ENCODE measurements around the gene PRRG2. TPM values are rescaled to one million over a fixed set of nuclear protein-coding genes. Genes with fewer than 3 reads are reported as not detected.

Gene PRRG2
- total and polyA plus RNA-seq, 2 experiments from 2014 or later, result 2.0 to 3.8 TPM

DNA sequence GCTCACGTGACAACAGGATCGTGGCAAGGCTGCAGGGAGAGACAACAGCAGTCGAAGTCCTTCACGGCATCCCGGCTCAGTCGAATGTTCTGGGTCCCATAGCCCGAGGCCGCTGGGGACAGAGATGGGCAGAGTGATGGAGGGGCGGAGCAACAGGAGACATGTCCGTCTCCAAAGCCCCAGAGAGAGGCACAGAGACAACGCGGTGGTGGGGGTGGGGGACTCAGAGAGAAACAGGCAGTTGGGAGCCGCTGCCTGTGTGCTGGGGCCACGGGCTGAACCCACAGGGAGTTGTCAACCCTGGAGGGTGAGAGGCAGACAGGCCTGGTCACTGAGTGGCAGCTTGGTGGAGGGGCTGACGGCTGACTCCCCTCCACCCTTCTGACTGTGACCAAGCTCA, 21.2 kb upstream of the PRRG2 start (continued):
- TF ChIP-seq, protein P1, sequence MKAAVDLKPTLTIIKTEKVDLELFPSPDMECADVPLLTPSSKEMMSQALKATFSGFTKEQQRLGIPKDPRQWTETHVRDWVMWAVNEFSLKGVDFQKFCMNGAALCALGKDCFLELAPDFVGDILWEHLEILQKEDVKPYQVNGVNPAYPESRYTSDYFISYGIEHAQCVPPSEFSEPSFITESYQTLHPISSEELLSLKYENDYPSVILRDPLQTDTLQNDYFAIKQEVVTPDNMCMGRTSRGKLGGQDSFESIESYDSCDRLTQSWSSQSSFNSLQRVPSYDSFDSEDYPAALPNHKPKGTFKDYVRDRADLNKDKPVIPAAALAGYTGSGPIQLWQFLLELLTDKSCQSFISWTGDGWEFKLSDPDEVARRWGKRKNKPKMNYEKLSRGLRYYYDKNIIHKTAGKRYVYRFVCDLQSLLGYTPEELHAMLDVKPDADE (IDR thresholded peaks at IDR 0.05), result no peak
- no peak for TF ChIP-seq CREB1 (CRISPR knock-in tag; IDR thresholded peaks at IDR 0.05; ENCODE audit: low read depth)
- no peak for TF ChIP-seq CTCF (conservative IDR thresholded peaks at IDR 0.05; ENCODE audit: low read depth in 2 of 2)

GRCh38 chr19:49560358-49560900, 20.7 kb upstream of the PRRG2 start:
- H3K4me1 Mint-ChIP-seq, result peaks cover 22% of the 10 kb centered on the region
- TF ChIP-seq ZNF114 (CRISPR knock-in tag; IDR thresholded peaks at IDR 0.05) (no peak), JUNB (IDR thresholded peaks at IDR 0.05; ENCODE audit: unreplicated experiment) (no peak)
- Histone ChIP-seq H3K9me2 (ENCODE audit: insufficient read depth) (no peaks in the 10 kb centered on the region), H2AFZ (no peak overlapping the region), H3K36me3 (ENCODE audit: insufficient read depth) (no peaks in the 10 kb centered on the region; the same call in 1 of the 2 replicates), H3K4me3 (no peak overlapping the region), H3K27ac (ENCODE audit: low read depth) (peak overlapping the region; percentile 80; the same call in 1 of the 2 replicates), H3K27me3 (ENCODE audit: insufficient read depth) (no peaks in the 10 kb centered on the region), H3K79me2 (replicated peaks; ENCODE audit: insufficient read depth) (peaks cover 26% of the 10 kb centered on the region), H3K4me1 (ENCODE audit: insufficient read depth) (peaks cover 16% of the 10 kb centered on the region; the same call in 1 of the 2 replicates), H3F3A (replicated peaks; ENCODE audit: low read depth) (peaks cover 34% of the 10 kb centered on the region), H4K20me1 (replicated peaks; ENCODE audit: insufficient read depth) (peaks cover 7% of the 10 kb centered on the region), H3K4me2 (peak overlapping the region; percentile 12; the same call in 1 of the 2 replicates)
- peak overlapping the region; percentile 91 for H3K27ac Mint-ChIP-seq
- peaks cover 29% of the 10 kb centered on the region for H3K36me3 Mint-ChIP-seq (ENCODE audit: low read depth)
- H3K27me3 Mint-ChIP-seq (ENCODE audit: insufficient read depth, low read depth, poor library complexity), result peaks cover 17% of the 10 kb centered on the region
- H3K9me3 Mint-ChIP-seq, result no peaks in the 10 kb centered on the region
- no peak for DNase-seq (ENCODE audit: low spot score)
- no peak for ATAC-seq
- H3K4me3 Mint-ChIP-seq, result no peak overlapping the region

DNA sequence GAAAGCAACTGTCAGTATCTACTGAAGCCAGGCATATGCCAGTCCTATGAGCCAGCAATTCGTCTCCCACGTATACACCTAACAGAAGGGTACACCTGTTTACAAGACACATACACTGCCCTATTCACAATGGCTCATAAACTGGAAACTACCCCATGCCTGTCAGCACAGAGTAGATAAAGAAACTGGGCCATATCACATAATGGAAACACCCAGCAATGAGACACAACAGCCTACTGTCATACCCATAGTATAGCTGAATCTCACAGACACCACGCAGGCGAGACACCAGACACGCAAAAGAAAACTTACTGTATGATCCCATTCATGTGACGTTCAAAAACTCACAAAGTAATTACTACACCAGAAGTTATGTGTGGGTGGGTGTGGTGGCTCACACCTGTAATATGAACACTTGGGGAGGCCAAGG, 16.5 kb upstream of the PRRG2 start:
- peaks cover 17% of the 10 kb centered on the region for H4K20me1 ChIP-seq (replicated peaks; ENCODE audit: insufficient read depth)
- no peak overlapping the region for H3K27ac ChIP-seq (ENCODE audit: low read depth)
- H3K27ac Mint-ChIP-seq, result no peak overlapping the region
- H3K4me2 ChIP-seq, result no peak overlapping the region
- H2AFZ ChIP-seq, result no peak overlapping the region
- peaks cover 58% of the 10 kb centered on the region for H3K79me2 ChIP-seq (replicated peaks; ENCODE audit: insufficient read depth)
- ATAC-seq (no peak), DNase-seq (ENCODE audit: low spot score) (no peak)
- peaks cover 16% of the 10 kb centered on the region for H3K4me1 Mint-ChIP-seq
- 0 out of 2 replicates have a peak, but pooled peaks cover 22% of the 10 kb centered on the region for H3F3A ChIP-seq (replicated peaks; ENCODE audit: low read depth)
- peaks cover 5% of the 10 kb centered on the region; the same call in 1 of the 3 replicates for H3K36me3 Mint-ChIP-seq (ENCODE audit: low read depth)
- H3K27me3 ChIP-seq (ENCODE audit: insufficient read depth), result no peaks in the 10 kb centered on the region
- no peaks in the 10 kb centered on the region for H3K9me3 Mint-ChIP-seq
- peaks cover 7% of the 10 kb centered on the region; the same call in 1 of the 2 replicates for H3K4me1 ChIP-seq (ENCODE audit: insufficient read depth)
- H3K4me3 ChIP-seq, result no peak overlapping the region
- H3K4me3 Mint-ChIP-seq, result no peak overlapping the region
- TF ChIP-seq CREB1 (CRISPR knock-in tag; IDR thresholded peaks at IDR 0.05; ENCODE audit: low read depth), result no peak
- TF ChIP-seq ZNF331 (CRISPR knock-in tag; IDR thresholded peaks at IDR 0.05; ENCODE audit: low read depth), result no peak
- TF ChIP-seq, protein P2, sequence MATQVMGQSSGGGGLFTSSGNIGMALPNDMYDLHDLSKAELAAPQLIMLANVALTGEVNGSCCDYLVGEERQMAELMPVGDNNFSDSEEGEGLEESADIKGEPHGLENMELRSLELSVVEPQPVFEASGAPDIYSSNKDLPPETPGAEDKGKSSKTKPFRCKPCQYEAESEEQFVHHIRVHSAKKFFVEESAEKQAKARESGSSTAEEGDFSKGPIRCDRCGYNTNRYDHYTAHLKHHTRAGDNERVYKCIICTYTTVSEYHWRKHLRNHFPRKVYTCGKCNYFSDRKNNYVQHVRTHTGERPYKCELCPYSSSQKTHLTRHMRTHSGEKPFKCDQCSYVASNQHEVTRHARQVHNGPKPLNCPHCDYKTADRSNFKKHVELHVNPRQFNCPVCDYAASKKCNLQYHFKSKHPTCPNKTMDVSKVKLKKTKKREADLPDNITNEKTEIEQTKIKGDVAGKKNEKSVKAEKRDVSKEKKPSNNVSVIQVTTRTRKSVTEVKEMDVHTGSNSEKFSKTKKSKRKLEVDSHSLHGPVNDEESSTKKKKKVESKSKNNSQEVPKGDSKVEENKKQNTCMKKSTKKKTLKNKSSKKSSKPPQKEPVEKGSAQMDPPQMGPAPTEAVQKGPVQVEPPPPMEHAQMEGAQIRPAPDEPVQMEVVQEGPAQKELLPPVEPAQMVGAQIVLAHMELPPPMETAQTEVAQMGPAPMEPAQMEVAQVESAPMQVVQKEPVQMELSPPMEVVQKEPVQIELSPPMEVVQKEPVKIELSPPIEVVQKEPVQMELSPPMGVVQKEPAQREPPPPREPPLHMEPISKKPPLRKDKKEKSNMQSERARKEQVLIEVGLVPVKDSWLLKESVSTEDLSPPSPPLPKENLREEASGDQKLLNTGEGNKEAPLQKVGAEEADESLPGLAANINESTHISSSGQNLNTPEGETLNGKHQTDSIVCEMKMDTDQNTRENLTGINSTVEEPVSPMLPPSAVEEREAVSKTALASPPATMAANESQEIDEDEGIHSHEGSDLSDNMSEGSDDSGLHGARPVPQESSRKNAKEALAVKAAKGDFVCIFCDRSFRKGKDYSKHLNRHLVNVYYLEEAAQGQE (IDR thresholded peaks at IDR 0.05; ENCODE audit: unreplicated experiment), result no peak
- no peak for TF ChIP-seq JUNB (IDR thresholded peaks at IDR 0.05; ENCODE audit: unreplicated experiment)
- TF ChIP-seq ZNF114 (CRISPR knock-in tag; IDR thresholded peaks at IDR 0.05), result no peak
- TF ChIP-seq EZH2 (IDR thresholded peaks at IDR 0.05; ENCODE audit: low read depth, unreplicated experiment), result no peak
- TF ChIP-seq, protein P1 (IDR thresholded peaks at IDR 0.05), result no peak
- TF ChIP-seq CTCF (conservative IDR thresholded peaks at IDR 0.05; ENCODE audit: low read depth in 2 of 2), result no peak
- H3K36me3 ChIP-seq (ENCODE audit: insufficient read depth), result no peaks in the 10 kb centered on the region
- peaks cover 3% of the 10 kb centered on the region for H3K27me3 Mint-ChIP-seq (ENCODE audit: insufficient read depth, low read depth, poor library complexity)
- no peaks in the 10 kb centered on the region for H3K9me2 ChIP-seq (ENCODE audit: insufficient read depth)
